Measurements from ENCODE around the gene ADAMTSL4.
"Not testable (repeated sequence)": the region's sequence is repeated elsewhere in the genome, so short reads cannot be mapped to it uniquely, and the experiment has no call there.

Gene ADAMTSL4

GRCh38 chr1:150572918-150573647 is 23.9 kb downstream of the ADAMTSL4 start:
- Histone ChIP-seq H3K4me1 (ENCODE audit: control insufficient read depth, insufficient read depth, low read length) (peaks cover 57% of the 10 kb centered on the region), H3K27ac (ENCODE audit: low read depth, low read length) (peak overlapping the region; percentile 38), H3K36me3 (ENCODE audit: control insufficient read depth, insufficient read depth, low read length) (peaks cover 68% of the 10 kb centered on the region), H3K9me3 (ENCODE audit: control insufficient read depth, insufficient read depth, low read length) (no peaks in the 10 kb centered on the region), H3K4me3 (ENCODE audit: low read depth, low read length) (no peak overlapping the region), H3K27me3 (ENCODE audit: control insufficient read depth, insufficient read depth, low read length) (no peaks in the 10 kb centered on the region), H3K9ac (ENCODE audit: low read depth, low read length) (no peak overlapping the region)

GRCh38 chr1:150573648-150574071 is 24.5 kb downstream of the ADAMTSL4 start:
- not testable (repeated sequence) for H3K4me3 ChIP-seq (ENCODE audit: low read depth, low read length); H3K9me3 ChIP-seq (ENCODE audit: control insufficient read depth, insufficient read depth, low read length); H3K27me3 ChIP-seq (ENCODE audit: control insufficient read depth, insufficient read depth, low read length); H3K9ac ChIP-seq (ENCODE audit: low read depth, low read length)
- peaks cover 74% of the 10 kb centered on the region for H3K36me3 ChIP-seq (ENCODE audit: control insufficient read depth, insufficient read depth, low read length)
- peaks cover 53% of the 10 kb centered on the region for H3K4me1 ChIP-seq (ENCODE audit: control insufficient read depth, insufficient read depth, low read length)
- peak overlapping the region; percentile 38 for H3K27ac ChIP-seq (ENCODE audit: low read depth, low read length)

- H3K27ac ChIP-seq (ENCODE audit: low read depth, low read length), result peak overlapping the region; percentile 54
- H3K9me3 ChIP-seq (ENCODE audit: control insufficient read depth, insufficient read depth, low read length), result no peaks in the 10 kb centered on the region
- no peak overlapping the region for H3K9ac ChIP-seq (ENCODE audit: low read depth, low read length)
- peak overlapping the region; percentile 89 for H3K4me3 ChIP-seq (ENCODE audit: low read depth, low read length)
- H3K4me1 ChIP-seq (ENCODE audit: control insufficient read depth, insufficient read depth, low read length), result peaks cover 45% of the 10 kb centered on the region
- peaks cover 77% of the 10 kb centered on the region for H3K36me3 ChIP-seq (ENCODE audit: control insufficient read depth, insufficient read depth, low read length)
- no peaks in the 10 kb centered on the region for H3K27me3 ChIP-seq (ENCODE audit: control insufficient read depth, insufficient read depth, low read length)
Observed at GRCh38 chr1:150574260-150575071, 25.3 kb downstream of the ADAMTSL4 start.

GRCh38 chr1:150575072-150575489 is 25.9 kb downstream of the ADAMTSL4 start:
- Histone ChIP-seq H3K27me3 (ENCODE audit: control insufficient read depth, insufficient read depth, low read length) (no peaks in the 10 kb centered on the region), H3K9me3 (ENCODE audit: control insufficient read depth, insufficient read depth, low read length) (no peaks in the 10 kb centered on the region), H3K4me1 (ENCODE audit: control insufficient read depth, insufficient read depth, low read length) (peaks cover 42% of the 10 kb centered on the region), H3K36me3 (ENCODE audit: control insufficient read depth, insufficient read depth, low read length) (peaks cover 73% of the 10 kb centered on the region), H3K9ac (ENCODE audit: low read depth, low read length) (no peak overlapping the region), H3K4me3 (ENCODE audit: low read depth, low read length) (peak overlapping the region; percentile 89), H3K27ac (ENCODE audit: low read depth, low read length) (peak overlapping the region; percentile 54)

DNA sequence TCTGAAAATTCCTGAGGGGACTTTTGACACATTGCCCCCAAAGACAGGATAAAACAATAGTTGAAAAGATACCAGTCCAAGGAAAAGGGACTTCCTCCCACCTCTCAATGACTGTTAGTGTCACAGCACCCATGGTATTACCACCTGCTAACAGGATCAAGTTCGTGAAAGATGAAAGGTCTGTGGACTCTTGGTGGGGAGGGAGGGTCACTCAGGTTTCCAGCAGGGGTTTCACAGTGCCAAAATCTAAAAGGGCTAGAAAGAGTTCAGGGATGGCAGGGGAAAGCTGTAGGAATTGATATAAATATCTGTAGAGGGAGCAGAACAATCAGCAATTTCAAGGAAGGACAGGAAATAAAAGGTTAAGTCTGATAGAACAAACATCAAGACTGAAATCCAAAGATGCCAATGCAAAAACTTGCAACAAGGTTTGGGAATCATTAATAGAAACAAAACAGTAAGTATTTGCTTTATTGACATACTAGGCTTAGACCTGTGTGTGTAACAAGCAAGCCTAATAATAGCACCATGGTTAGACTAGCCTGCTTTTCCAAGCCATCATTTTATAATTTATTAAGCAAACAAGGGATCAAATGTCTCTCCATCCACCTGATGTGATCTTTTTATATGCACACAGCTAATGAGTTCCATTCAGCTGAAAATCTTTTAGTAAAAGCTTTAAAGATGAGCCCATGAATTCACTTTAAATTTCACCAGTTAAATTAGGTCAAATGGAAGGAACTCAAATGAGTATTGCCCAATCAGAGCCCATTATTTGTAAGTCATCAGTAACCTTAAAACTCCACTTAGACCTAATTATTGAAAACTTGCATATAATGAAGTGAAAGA is 26.5 kb downstream of the ADAMTSL4 start:
- Histone ChIP-seq H3K9me3 (ENCODE audit: control insufficient read depth, insufficient read depth, low read length) (no peaks in the 10 kb centered on the region), H3K4me3 (ENCODE audit: low read depth, low read length) (peak overlapping the region; percentile 89), H3K4me1 (ENCODE audit: control insufficient read depth, insufficient read depth, low read length) (peaks cover 43% of the 10 kb centered on the region), H3K9ac (ENCODE audit: low read depth, low read length) (peak overlapping the region; percentile 98), H3K27ac (ENCODE audit: low read depth, low read length) (peak overlapping the region; percentile 45), H3K27me3 (ENCODE audit: control insufficient read depth, insufficient read depth, low read length) (no peaks in the 10 kb centered on the region), H3K36me3 (ENCODE audit: control insufficient read depth, insufficient read depth, low read length) (peaks cover 69% of the 10 kb centered on the region)

GRCh38 chr1:150576367-150576711 is 27.1 kb downstream of the ADAMTSL4 start:
- Histone ChIP-seq H3K4me1 (ENCODE audit: control insufficient read depth, insufficient read depth, low read length) (peaks cover 43% of the 10 kb centered on the region), H3K27me3 (ENCODE audit: control insufficient read depth, insufficient read depth, low read length) (no peaks in the 10 kb centered on the region), H3K9me3 (ENCODE audit: control insufficient read depth, insufficient read depth, low read length) (no peaks in the 10 kb centered on the region), H3K36me3 (ENCODE audit: control insufficient read depth, insufficient read depth, low read length) (peaks cover 65% of the 10 kb centered on the region), H3K9ac (ENCODE audit: low read depth, low read length) (peak overlapping the region; percentile 98), H3K4me3 (ENCODE audit: low read depth, low read length) (peak overlapping the region; percentile 89), H3K27ac (ENCODE audit: low read depth, low read length) (peak overlapping the region; percentile 2)

GRCh38 chr1:150576794-150577556 is 27.8 kb downstream of the ADAMTSL4 start:
- Histone ChIP-seq H3K27me3 (ENCODE audit: control insufficient read depth, insufficient read depth, low read length) (no peaks in the 10 kb centered on the region), H3K9ac (ENCODE audit: low read depth, low read length) (peak overlapping the region; percentile 98), H3K27ac (ENCODE audit: low read depth, low read length) (peak overlapping the region; percentile 100), H3K4me3 (ENCODE audit: low read depth, low read length) (peak overlapping the region; percentile 89), H3K4me1 (ENCODE audit: control insufficient read depth, insufficient read depth, low read length) (peaks cover 43% of the 10 kb centered on the region), H3K36me3 (ENCODE audit: control insufficient read depth, insufficient read depth, low read length) (peaks cover 64% of the 10 kb centered on the region), H3K9me3 (ENCODE audit: control insufficient read depth, insufficient read depth, low read length) (no peaks in the 10 kb centered on the region)

DNA sequence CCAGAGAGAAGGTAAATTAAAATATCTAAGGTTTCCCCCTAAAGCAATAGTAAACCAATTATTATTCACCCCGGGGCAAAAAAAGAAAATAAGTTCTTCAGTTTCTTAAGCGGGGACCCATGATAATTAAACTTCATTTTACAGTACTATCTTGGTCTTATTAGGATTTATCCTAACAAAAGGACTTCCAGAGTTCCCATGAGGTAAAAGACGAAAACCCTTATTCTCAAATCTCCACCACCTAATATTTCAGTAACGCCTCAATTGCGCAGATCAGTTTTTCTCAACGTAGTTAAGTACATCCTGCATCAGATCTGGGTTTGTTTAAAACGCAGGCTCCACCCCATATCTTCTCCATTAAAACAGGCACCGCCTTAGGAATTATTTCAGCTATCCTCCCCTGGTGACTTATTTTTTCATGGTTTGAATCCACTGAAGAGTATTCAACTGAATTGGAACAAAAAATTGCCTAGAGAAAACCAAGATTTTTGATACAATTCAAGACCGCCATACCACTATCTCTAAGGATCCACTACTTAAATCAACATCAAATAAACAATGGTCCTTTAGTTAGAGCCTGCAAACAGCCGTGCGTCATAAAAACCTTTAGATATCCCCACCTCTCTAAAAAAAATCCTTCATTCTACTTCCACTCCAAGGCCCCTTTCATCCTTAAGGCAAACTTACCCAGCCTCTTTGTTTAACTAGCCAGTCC is 28.5 kb downstream of the ADAMTSL4 start:
- peak overlapping the region; percentile 89 for H3K4me3 ChIP-seq (ENCODE audit: low read depth, low read length)
- no peaks in the 10 kb centered on the region for H3K27me3 ChIP-seq (ENCODE audit: control insufficient read depth, insufficient read depth, low read length)
- peak overlapping the region; percentile 100 for H3K27ac ChIP-seq (ENCODE audit: low read depth, low read length)
- no peaks in the 10 kb centered on the region for H3K9me3 ChIP-seq (ENCODE audit: control insufficient read depth, insufficient read depth, low read length)
- peak overlapping the region; percentile 98 for H3K9ac ChIP-seq (ENCODE audit: low read depth, low read length)
- peaks cover 61% of the 10 kb centered on the region for H3K36me3 ChIP-seq (ENCODE audit: control insufficient read depth, insufficient read depth, low read length)
- peaks cover 41% of the 10 kb centered on the region for H3K4me1 ChIP-seq (ENCODE audit: control insufficient read depth, insufficient read depth, low read length)

DNA sequence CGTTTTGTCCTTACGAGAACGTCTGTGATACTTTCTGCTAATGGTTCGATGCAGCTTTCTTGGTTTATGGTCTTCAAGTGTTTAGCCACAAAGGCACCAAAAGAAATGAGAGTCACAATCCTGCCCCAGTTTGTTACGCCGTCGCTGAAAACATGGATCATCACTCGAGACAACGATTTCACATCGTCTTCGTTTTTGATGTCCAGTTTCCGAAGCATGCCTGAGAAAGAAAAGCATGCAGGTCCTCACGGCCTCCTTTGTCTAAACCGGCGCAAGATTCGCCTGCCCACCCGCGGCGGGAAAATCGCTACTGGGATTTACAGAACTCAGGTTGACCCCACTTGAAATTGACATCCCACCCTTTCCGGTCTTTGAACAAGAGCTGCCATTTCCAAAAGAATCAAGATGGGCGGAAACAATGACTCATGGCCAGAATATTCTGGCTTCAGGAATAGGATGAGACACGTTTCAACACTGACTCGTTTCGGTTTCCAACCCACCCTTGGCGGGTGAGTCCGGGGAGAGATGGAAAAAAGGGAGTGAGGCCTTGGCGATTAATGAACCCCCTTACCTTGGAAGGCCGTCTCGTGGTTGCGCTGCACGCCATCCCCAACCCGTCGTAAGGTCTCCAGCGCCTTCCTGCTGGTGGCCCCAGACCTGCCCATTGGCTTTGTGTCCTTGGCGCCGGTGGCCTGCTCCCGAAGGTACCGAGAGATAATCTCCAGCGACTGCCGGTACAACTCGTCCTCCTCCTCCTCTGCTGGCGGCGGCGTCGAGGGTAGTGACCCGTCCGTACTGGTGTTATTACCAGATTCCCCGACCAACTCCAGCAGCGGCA is 29.3 kb downstream of the ADAMTSL4 start:
- no peaks in the 10 kb centered on the region for H3K9me3 ChIP-seq (ENCODE audit: control insufficient read depth, insufficient read depth, low read length)
- H3K9ac ChIP-seq (ENCODE audit: low read depth, low read length), result peak overlapping the region; percentile 98
- peak overlapping the region; percentile 89 for H3K4me3 ChIP-seq (ENCODE audit: low read depth, low read length)
- H3K36me3 ChIP-seq (ENCODE audit: control insufficient read depth, insufficient read depth, low read length), result peaks cover 53% of the 10 kb centered on the region
- peak overlapping the region; percentile 100 for H3K27ac ChIP-seq (ENCODE audit: low read depth, low read length)
- peaks cover 33% of the 10 kb centered on the region for H3K4me1 ChIP-seq (ENCODE audit: control insufficient read depth, insufficient read depth, low read length)
- no peaks in the 10 kb centered on the region for H3K27me3 ChIP-seq (ENCODE audit: control insufficient read depth, insufficient read depth, low read length)
